ENCODE measurements around the gene ENTPD5. TPM values are rescaled to one million over a fixed set of nuclear protein-coding genes. Genes with fewer than 3 reads are reported as not detected.
"Not testable (repeated sequence)": the region's sequence is repeated elsewhere in the genome, so short reads cannot be mapped to it uniquely, and the experiment has no call there.

ENTPD5 gene
- total RNA-seq, 1 donor from 2014 or later, result 2.7 TPM

DNA sequence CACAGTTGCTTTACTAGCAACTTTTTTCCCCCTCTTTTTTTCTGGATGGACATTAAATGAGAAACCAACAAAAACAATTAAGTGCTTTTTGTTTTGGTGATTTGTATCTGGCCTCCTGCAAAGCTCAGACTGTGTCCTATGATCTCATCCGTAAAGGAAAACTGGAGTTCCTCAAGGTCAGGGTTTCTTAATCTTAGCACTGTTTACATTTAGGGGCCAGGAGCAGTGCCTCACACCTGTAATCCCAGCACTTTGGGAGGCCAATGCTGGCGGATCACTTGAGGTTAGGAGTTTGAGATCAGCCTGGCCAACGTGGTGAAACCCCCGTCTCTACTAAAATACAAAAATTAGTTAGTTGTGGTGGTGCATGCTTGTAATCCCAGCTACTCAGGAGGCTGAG is 28.0 kb downstream of the ENTPD5 start:
- H3K4me3 ChIP-seq (ENCODE audit: low read depth, low read length), result no peak overlapping the region
- TF ChIP-seq, protein P1, sequence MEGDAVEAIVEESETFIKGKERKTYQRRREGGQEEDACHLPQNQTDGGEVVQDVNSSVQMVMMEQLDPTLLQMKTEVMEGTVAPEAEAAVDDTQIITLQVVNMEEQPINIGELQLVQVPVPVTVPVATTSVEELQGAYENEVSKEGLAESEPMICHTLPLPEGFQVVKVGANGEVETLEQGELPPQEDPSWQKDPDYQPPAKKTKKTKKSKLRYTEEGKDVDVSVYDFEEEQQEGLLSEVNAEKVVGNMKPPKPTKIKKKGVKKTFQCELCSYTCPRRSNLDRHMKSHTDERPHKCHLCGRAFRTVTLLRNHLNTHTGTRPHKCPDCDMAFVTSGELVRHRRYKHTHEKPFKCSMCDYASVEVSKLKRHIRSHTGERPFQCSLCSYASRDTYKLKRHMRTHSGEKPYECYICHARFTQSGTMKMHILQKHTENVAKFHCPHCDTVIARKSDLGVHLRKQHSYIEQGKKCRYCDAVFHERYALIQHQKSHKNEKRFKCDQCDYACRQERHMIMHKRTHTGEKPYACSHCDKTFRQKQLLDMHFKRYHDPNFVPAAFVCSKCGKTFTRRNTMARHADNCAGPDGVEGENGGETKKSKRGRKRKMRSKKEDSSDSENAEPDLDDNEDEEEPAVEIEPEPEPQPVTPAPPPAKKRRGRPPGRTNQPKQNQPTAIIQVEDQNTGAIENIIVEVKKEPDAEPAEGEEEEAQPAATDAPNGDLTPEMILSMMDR (conservative IDR thresholded peaks at IDR 0.05; ENCODE audit: low read depth, low read length), result no peak
- DNase-seq (ENCODE audit: low read depth), result no peak

GRCh38 chr14:73988656-73989055 is 30.4 kb downstream of the ENTPD5 start:
- not testable (repeated sequence) for DNase-seq (ENCODE audit: low read depth); H3K4me3 ChIP-seq (ENCODE audit: low read depth, low read length)

- TF ChIP-seq, protein P1 (conservative IDR thresholded peaks at IDR 0.05; ENCODE audit: low read depth, low read length), result no peak
- H3K4me3 ChIP-seq (ENCODE audit: low read depth, low read length), result no peak overlapping the region
- DNase-seq (ENCODE audit: low read depth), result no peak
Measured at GRCh38 chr14:73988065-73988464, 31.0 kb downstream of the ENTPD5 start.

DNA sequence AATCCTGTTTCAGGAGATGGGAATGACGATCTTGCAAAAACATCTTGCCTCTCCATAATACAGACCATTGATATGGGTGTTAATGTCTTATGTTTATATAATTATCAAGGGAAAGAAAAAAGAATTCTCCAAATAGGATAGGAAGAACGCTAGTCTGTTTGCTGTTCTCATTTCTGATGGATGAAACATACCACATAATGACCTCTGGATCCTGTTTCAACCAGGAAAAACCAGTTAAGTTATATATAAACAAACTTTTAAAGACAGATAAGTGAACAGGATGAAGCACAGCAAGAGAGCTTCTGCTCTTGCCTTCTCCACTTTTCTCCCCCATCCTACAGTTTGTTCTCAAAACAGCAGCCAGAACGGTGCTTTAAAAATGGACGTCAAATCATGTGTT is 41.2 kb downstream of the ENTPD5 start:
- DNase-seq (ENCODE audit: low read depth), result no peak
- no peak overlapping the region for H3K4me3 ChIP-seq (ENCODE audit: low read depth, low read length)
- TF ChIP-seq, protein P1 (conservative IDR thresholded peaks at IDR 0.05; ENCODE audit: low read depth, low read length), result no peak

DNA sequence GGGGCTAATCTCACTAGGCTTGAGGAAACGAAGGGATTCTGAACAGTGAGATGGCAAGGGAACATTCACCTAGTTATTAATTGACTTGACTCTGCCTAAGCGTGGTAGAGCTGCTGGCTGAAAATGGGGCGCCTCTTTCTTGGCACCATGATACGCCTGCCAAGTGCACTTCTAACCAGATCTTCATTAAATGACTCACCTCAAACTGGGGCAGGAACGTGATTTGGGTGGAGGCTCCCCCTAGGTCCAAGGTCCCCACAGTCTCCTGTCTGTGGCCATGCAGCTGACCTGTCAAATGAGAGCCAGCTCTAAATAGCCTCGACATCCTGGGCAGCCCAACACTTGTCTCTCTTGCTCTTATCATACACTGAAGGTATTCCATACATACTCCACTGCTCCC is 43.0 kb downstream of the ENTPD5 start:
- DNase-seq (ENCODE audit: low read depth), result no peak
- no peak overlapping the region for H3K4me3 ChIP-seq (ENCODE audit: low read depth, low read length)
- TF ChIP-seq, protein P1 (conservative IDR thresholded peaks at IDR 0.05; ENCODE audit: low read depth, low read length), result no peak

DNA sequence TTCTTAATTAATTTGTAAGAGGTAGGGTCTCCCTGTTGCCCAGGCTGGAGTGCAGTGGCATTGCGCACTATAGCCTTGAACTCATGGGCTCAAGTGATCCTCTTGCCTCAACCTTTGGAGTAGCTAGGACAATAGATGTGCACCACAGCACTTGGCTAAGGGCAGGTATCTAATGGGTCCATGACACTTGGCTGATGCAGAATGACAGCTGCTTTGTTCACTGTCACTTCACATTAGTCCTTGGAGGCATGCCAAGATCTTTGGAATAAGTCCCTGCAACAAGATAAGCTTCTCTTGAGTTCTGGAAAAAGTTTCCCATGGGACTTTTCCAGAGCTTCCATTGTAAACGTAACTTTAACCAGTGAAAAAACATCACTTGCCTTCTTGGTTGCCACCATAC is 45.6 kb downstream of the ENTPD5 start:
- DNase-seq (ENCODE audit: low read depth), result no peak
- H3K4me3 ChIP-seq (ENCODE audit: low read depth, low read length), result no peak overlapping the region
- TF ChIP-seq, protein P1 (conservative IDR thresholded peaks at IDR 0.05; ENCODE audit: low read depth, low read length), result no peak

DNA sequence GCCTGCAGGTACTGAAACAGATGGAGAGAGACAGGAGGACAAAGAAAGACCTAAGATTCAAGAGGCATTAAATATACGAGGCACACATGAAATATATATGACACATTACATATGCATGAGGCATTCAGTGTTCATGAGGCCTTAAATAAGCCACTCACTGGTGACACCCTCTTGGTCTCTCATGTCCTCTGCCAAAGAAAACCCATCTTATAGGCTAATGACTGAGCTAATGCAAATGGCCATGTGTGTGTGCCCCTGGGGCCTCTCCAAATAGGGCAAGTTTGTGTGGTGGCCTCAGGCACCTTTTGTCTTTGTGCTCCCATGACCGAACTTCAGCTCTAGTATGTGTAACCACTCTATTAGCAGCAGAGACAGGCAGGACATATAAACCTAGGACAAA is 50.2 kb downstream of the ENTPD5 start:
- DNase-seq (ENCODE audit: low read depth), result no peak
- H3K4me3 ChIP-seq (ENCODE audit: low read depth, low read length), result no peak overlapping the region
- TF ChIP-seq, protein P1 (conservative IDR thresholded peaks at IDR 0.05; ENCODE audit: low read depth, low read length), result no peak

DNA sequence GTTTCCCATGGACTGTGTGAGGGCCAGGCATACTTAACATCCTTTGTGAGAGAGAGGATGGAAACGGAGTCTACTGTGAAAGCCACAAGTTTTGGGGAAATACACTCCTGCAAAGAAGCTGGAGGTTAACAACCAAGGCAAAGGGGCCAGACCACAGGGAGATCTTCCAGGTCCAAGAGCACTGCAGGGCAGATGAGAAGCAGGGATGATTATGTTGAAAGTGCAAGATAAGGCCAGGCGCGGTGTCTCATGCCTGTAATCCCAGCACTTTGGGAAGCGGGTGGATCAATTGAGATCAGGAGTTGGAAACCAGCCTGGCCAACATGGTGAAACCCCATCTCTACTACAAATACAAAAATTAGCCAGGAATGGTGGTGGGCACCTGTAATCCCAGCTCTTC is 53.9 kb downstream of the ENTPD5 start:
- DNase-seq (ENCODE audit: low read depth), result no peak
- TF ChIP-seq, protein P1 (conservative IDR thresholded peaks at IDR 0.05; ENCODE audit: low read depth, low read length), result no peak
- H3K4me3 ChIP-seq (ENCODE audit: low read depth, low read length), result no peak overlapping the region
